Astrocyte of the cerebellum (primary cell): ENCODE measurements around the gene SIPA1L2.

Experiments
- DNase-seq: peaks from one replicate; pipeline ENCODE4 v3.0.0-alpha.2; 2011; ENCODE audit warnings: low read depth
- H3K4me3 ChIP-seq: 2 replicates; pipeline ENCODE4 v1.5.1; 2011; ENCODE audit warnings: mild to moderate bottlenecking, low read depth, low read length, moderate library complexity
- CTCF ChIP-seq: IDR thresholded peaks from 2 replicates; pipeline ENCODE4 v1.5.1; 2012; ENCODE audit warnings: low read length, low read depth, moderate library complexity, mild to moderate bottlenecking; ENCODE audit errors: missing control alignments
- in situ Hi-C: cut with HindIII; loops from 2 replicates; pipeline ENCODE4 v1.10.0; 2017; ENCODE audit warnings: low sequenced_read_pairs

Gene SIPA1L2

DNA sequence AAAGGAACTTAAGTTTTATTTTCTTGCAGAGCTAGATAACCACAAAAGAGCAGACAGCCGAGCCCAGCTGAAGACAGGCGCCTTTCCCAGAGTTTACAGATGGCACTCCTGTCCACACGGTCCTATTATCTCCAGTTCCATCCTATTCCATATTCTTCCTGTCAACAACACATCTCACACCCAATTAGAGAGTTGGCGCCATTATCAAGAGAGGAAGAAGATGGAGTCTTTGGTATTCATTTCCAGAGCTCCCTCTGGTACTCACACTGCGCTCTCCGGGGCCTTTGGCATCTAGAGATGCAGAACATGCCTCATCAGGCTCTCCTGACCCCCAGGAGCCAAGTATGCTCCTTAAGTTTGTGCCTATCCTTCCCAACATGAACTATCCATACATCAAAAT is 43.3 kb upstream of the SIPA1L2 start:
- no peak for DNase-seq
- H3K4me3 ChIP-seq = no peak overlapping the region
- TF ChIP-seq CTCF = no peak
- in situ Hi-C loops = no loop called here

DNA sequence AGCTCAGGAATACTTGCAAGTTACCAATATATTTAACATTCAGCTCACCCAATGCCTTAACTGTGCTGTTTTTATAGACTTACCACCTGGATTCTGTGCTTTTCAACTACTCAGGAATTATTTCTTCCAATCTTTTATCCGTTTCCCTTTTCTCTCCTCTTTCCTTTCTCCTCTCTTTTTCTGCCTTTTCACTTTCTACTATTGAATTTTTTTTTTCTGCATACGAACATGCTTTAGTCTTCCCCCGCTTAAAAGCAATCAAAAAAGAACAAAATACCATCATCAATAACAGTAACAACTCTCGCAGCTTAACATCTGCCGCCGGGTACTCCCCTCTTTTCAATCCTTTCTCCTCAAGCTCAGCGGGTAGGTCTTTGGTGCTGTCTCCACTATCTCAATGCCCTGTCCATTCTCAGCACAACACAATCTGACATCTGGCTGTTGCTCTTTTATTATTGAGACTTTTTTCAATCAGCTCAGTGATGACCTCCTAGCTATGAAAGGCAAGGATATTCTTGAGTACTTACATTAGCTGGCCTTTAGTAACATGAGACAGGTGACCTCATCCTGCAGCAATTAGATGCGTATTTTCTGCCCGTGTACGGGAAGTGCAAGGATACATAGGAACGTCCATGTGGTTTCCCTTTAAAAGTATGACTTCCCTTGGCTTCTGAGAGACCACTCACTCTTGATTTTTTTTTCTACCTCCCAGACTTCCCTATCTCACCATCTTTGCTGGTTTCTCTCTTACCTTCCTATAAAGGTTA is 40.2 kb upstream of the SIPA1L2 start:
- TF ChIP-seq CTCF = no peak
- DNase-seq = no peak
- in situ Hi-C loops = no loop called here
- H3K4me3 ChIP-seq = no peak overlapping the region

DNA sequence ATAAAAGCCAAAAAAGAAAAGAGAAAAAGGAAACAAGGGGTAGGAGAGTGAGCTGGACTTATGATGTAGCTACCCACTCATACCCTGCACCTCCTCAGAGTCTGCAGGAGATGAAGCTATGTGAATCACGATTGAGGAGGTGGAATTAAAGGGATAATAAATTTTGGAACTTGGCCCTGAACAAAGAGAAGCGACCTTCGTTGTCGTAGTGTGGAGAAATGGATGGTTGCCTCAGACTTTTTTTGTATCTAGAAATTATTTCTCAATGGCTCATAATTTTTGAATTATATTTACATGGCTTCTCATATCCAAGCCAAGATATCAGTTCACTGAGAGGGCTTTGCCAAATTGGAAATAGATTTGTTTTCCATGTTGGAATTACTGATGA is 37.8 kb upstream of the SIPA1L2 start:
- DNase-seq = no peak
- in situ Hi-C loops = no loop called here
- TF ChIP-seq CTCF = no peak
- no peak overlapping the region for H3K4me3 ChIP-seq

- no peak overlapping the region for H3K4me3 ChIP-seq
- no peak for DNase-seq
- in situ Hi-C loops = no loop called here
- TF ChIP-seq CTCF = no peak
Observed at GRCh38 chr1:232667094-232667777, 37.3 kb upstream of the SIPA1L2 start.

DNA sequence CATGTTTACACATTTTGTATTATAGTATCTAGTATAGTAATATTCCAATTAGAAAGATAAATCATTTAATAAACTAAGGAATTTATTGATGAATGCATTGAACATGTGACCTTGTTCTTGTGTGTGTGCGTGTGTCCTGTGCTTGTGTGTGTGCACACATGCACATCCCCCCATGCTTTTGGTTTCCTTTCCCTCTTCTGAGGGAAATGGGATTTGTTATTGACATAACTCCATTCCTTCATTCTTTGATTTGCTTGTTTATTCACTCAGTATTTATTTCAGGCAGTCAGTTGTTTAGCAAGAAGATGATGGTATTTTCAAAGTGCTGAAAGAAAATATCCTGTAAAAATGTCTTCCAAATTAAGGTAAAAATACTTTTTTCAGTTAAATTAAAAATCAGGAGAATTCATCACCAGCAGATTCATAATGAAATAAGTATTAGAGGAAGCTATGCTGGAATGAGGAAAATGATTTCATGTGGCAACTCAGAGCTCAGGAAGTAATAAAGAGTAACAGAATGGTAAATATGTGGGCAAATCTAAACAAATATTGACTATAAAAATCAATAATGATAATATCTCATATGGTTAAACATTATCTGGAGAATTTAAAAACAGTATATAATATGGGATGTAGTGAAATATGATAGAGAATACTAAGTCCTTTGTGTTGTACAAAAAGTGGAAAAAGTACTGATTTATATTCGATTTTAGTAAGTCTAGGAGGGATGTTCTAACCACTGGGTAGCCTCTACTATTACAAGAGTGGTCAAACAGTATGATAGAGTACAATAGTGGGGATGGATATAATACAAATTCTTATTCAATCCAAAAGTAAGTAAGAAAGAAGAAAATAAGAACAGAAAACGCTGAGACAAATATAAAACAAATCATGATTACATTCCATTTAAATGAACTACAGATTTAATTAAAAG is 35.2 kb upstream of the SIPA1L2 start:
- TF ChIP-seq CTCF = no peak
- no peak overlapping the region for H3K4me3 ChIP-seq
- no peak for DNase-seq
- in situ Hi-C loops = no loop called here

DNA sequence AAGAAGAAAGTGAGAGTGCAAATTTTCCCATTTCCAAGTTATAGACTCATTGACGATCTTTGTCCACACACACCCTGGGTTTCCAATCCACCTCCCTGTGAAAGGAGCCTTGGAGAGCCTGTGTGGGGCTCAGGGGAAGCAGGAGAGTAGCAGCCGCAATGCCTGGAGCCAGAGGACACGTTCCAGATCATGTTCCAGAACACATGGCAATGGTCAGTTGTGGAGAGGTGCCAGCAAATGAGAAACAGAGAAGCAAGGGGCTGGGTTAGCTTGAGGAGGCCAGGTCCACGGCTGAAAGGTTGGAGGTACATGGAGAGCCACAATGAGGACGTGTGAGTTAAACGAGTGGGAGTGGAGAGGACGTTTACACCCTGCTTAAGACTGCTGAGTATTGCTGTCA is 33.0 kb upstream of the SIPA1L2 start:
- no peak for TF ChIP-seq CTCF
- in situ Hi-C loops = no loop called here
- no peak overlapping the region for H3K4me3 ChIP-seq
- DNase-seq = no peak
